ENCODE data around the gene ACSF2. TPM values are rescaled to one million over a fixed set of nuclear protein-coding genes. Genes with fewer than 3 reads are reported as not detected.
"Not testable (repeated sequence)": the region's sequence is repeated elsewhere in the genome, so short reads cannot be mapped to it uniquely, and the experiment has no call there.

Gene ACSF2
- total RNA-seq, 2 experiments from 2014 or later = 33.1 to 33.4 TPM

DNA sequence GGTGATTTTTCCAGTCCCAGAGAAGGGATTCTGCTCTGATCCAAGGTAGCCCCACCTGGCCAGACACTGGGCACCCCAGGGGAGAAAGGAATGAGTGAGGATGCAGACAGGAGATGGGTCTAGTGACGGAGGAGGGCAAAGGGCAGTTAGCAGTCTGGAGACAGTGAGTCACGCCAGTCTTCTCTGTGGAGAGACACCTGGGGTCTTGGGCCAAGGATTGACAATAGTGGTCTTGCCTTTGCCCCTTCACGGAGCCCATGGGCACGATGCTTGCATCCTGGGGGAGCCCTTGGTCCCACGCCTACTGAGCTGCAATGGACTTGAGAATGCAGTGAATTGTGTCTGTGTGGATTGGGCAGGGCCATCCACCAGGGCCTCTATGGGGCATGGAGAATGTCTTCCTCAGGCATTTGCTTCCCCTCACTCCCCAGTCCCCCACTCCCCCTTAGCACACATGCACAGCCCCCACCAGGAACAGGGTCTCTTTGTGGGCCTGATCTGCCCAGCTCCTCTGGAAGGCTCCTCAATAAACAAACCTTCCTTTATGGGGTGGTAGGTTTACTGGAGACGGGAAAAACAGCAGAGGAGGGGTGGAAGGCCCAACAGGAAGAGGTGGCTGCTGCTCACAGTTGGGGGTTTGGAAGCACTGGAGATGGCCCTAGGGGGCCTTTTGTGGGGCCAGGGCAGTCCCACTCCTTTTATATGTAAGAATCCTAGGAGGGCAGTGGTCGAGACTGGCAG lies 41.3 kb downstream of the ACSF2 start:
- Mint-ChIP-seq H3K27me3 (ENCODE audit: low read depth) (peaks cover 16% of the 10 kb centered on the region), H3K27ac (no peak overlapping the region), H3K4me1 (ENCODE audit: low read depth) (peaks cover 15% of the 10 kb centered on the region), H3K9me3 (ENCODE audit: insufficient read depth) (no peaks in the 10 kb centered on the region), H3K4me3 (no peak overlapping the region), H3K36me3 (ENCODE audit: low read depth) (peaks cover 2% of the 10 kb centered on the region)
- ATAC-seq = no peak
- no peak for DNase-seq
- ChIA-PET CTCF (interaction anchor here (1.0 kb wide), 1 partner anchor 62 kb away, joined by 3 read pairs; no protein-coding TSS in a partner anchor), POLR2A (no interaction called here)

DNA sequence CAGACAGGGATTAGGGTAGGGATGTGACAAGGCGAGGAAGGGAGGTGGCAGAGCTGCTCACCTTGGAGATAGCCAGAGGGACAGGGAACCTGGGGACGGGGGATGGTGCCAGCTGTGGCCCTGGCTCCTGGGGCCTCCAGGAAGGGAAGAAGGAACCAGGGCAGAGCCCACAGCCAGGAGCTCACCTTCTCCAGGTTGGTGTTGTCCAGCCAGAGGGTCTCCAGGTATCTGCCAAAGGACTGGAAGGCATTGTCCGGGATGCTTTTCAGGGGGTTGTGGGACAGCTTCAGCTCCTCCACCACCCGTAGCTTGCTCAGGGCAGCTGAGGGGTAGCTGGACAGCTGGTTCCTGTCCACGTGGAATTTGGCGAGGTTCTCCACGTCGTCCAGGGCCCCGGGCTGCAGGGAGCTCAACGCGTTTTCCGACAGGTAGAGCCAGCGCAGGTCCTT lies 41.9 kb downstream of the ACSF2 start:
- no peak overlapping the region for H3K4me3 Mint-ChIP-seq
- H3K9me3 Mint-ChIP-seq (ENCODE audit: insufficient read depth) = no peaks in the 10 kb centered on the region
- ChIA-PET POLR2A (no interaction called here), CTCF (interaction anchor here (1.0 kb wide), 1 partner anchor 63 kb away, joined by 3 read pairs; no protein-coding TSS in a partner anchor)
- H3K27me3 Mint-ChIP-seq (ENCODE audit: low read depth) = peaks cover 16% of the 10 kb centered on the region
- H3K4me1 Mint-ChIP-seq (ENCODE audit: low read depth) = peaks cover 15% of the 10 kb centered on the region
- peaks cover 4% of the 10 kb centered on the region for H3K36me3 Mint-ChIP-seq (ENCODE audit: low read depth)
- H3K27ac Mint-ChIP-seq = no peak overlapping the region
- DNase-seq = no peak
- ATAC-seq = no peak

DNA sequence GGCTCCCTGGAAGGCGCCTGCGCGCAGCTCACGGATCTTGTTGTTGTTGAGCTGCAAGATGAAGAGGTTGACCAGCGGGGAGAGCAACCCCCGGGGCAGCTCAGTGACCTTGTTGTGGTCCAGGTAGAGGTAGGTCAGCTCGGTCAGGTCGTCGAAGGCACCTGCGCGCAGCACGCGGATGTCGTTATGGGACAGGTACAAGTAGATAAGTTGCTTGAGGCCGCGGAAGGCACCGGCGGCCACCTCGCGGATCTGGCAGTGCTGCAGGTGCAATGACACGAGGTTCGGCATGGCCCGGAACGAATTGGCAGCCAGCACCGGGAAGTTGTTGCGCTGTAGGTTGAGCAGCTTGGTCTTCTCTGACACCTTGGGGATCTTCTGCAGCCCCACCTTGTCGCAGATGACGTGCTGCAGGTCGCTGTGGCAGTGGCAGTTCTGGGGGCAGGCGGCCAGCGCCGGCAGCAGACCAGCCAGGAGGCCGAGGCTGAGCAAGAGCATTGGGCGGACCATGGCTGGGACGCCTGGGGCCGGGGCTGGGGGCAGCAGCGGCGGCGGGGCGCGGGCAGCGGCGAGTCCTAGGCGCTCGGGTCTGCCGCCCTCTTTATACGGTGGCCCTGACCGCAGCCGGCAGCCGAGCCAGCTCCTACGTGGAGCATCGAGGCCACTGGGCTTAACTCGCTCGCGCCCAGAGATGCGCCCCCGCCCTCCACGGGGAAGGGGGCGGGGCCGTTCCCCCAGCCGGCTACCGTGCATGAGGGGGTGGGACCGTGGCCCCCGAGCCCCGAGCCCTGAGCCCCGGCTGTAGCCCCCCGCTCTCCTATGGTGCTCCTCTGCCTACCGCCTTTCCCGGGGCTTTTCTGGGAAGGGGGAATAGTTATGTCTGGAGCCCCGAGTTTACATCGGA lies 42.5 kb downstream of the ACSF2 start, which contains the start of gene CHAD:
Gene CHAD (minus strand): TSS at position 577 of the 904 bp plus-strand sequence. CDS start 67 bp downstream, at position 510.
- POLR2A ChIA-PET = no interaction called here
- H3K27me3 Mint-ChIP-seq (ENCODE audit: low read depth) = peaks cover 16% of the 10 kb centered on the region
- no peaks in the 10 kb centered on the region for H3K9me3 Mint-ChIP-seq (ENCODE audit: insufficient read depth)
- H3K27ac Mint-ChIP-seq = no peak within 1 kb of the TSS
- ATAC-seq (peak; percentile 35), DNase-seq (no peak)
- peaks cover 4% of the 10 kb centered on the region for H3K36me3 Mint-ChIP-seq (ENCODE audit: low read depth)
- peaks cover 15% of the 10 kb centered on the region for H3K4me1 Mint-ChIP-seq (ENCODE audit: low read depth)
- CTCF ChIA-PET = interaction anchor here (0.9 kb wide), 1 partner anchor 71 kb away, joined by 3 read pairs; the partner anchor contains the start of gene LRRC59
- H3K4me3 Mint-ChIP-seq = no peak within 1 kb of the TSS

DNA sequence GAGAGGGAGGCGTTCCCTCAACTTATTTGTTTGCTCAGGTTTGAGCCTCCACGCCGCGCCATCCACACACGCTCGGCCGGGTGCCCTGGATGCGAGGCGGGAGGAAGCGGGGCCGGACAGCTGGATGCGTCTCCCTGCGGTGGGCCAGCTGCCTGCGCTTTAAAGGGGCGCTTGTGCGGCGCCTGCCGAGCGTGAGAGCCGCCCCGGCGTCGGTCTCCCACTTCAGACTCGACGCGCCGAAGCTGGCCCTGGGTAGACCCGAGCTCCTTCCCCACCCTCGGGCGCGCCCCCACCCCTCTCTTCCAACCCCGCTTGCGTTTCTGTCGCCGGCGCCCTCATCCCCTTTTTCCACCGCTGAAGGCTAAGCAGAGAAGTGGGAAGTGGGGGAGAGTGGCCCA lies 43.2 kb downstream of the ACSF2 start:
- ATAC-seq (peak; percentile 26), DNase-seq (no peak)
- Mint-ChIP-seq H3K4me3 (no peak overlapping the region), H3K27me3 (ENCODE audit: low read depth) (peaks cover 16% of the 10 kb centered on the region), H3K4me1 (ENCODE audit: low read depth) (peaks cover 15% of the 10 kb centered on the region), H3K27ac (no peak overlapping the region), H3K9me3 (ENCODE audit: insufficient read depth) (no peaks in the 10 kb centered on the region), H3K36me3 (ENCODE audit: low read depth) (peaks cover 4% of the 10 kb centered on the region)
- ChIA-PET CTCF (interaction anchor here (0.9 kb wide), 1 partner anchor 72 kb away, joined by 3 read pairs; the partner anchor contains the start of gene LRRC59), POLR2A (no interaction called here)

DNA sequence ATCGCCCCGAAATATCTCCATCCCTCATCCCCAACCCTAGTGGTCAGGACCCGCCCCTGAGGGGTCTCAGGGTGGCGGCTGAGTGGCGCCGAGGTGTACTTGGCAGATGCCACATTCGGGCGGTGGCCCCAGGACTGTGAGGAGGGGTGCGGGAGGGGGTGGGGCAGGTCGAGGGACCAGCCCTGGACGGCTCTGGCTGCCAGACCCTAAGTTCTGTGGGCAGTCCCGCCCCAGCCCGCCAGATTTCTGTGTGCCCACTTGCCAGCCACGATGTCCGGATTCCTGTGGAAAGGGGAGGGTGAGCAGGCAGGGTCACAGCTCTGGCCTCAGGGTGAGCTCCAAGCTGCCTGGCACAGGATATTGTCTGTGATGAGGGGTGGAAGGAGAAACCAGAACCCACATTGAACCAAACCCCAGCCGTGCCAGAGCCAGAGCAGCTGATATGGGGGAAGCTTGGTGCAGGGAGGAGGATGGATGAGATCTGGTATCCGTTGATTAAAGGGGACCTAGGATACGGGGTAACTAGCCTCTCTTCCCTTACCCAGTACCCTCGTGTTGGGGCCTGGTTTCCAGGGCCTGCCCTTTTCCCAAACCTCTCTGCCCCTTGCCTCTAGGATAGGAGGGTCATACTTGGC lies 43.8 kb downstream of the ACSF2 start:
- Mint-ChIP-seq H3K36me3 (ENCODE audit: low read depth) (peaks cover 4% of the 10 kb centered on the region), H3K27ac (no peak overlapping the region), H3K4me1 (ENCODE audit: low read depth) (peaks cover 15% of the 10 kb centered on the region), H3K4me3 (no peak overlapping the region), H3K27me3 (ENCODE audit: low read depth) (peaks cover 16% of the 10 kb centered on the region), H3K9me3 (ENCODE audit: insufficient read depth) (no peaks in the 10 kb centered on the region)
- ATAC-seq (no peak), DNase-seq (no peak)
- ChIA-PET CTCF (interaction anchor here (0.9 to 1.6 kb wide), 3 partner anchors 10 to 72 kb away, joined by 3 to 6 read pairs (median 5); partner anchors contain the start of gene LRRC59), POLR2A (no interaction called here)

DNA sequence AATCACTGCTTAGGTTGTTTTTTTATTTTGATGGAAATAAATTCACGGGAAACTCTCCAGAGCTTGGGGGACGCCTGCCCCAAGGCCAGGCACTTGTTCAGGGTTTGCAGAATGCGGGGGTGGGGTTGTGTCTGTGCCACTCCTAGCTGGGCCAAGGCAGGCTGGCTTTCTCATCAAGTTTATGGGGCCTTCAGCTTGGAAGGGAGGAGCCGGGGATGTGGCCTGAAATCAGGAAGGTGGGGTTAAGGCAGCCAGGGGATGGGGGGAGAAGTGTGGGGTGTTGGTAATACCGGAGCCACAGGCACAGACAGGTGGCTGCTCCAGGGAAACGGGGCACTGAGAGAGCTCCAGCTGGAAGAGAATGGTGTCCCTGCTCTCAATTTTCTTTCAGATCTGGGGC lies 44.4 kb downstream of the ACSF2 start:
- CTCF ChIA-PET = interaction anchor here (0.5 to 2.3 kb wide), 4 partner anchors 9 to 595 kb away, joined by 3 to 7 read pairs (median 6); partner anchors contain the start of gene LRRC59
- H3K4me1 Mint-ChIP-seq (ENCODE audit: low read depth) = peaks cover 15% of the 10 kb centered on the region
- H3K27me3 Mint-ChIP-seq (ENCODE audit: low read depth) = peaks cover 16% of the 10 kb centered on the region
- no peak overlapping the region for H3K4me3 Mint-ChIP-seq
- H3K9me3 Mint-ChIP-seq (ENCODE audit: insufficient read depth) = no peaks in the 10 kb centered on the region
- DNase-seq (no peak), ATAC-seq (no peak)
- H3K27ac Mint-ChIP-seq = no peak overlapping the region
- peaks cover 4% of the 10 kb centered on the region for H3K36me3 Mint-ChIP-seq (ENCODE audit: low read depth)
- POLR2A ChIA-PET = no interaction called here

DNA sequence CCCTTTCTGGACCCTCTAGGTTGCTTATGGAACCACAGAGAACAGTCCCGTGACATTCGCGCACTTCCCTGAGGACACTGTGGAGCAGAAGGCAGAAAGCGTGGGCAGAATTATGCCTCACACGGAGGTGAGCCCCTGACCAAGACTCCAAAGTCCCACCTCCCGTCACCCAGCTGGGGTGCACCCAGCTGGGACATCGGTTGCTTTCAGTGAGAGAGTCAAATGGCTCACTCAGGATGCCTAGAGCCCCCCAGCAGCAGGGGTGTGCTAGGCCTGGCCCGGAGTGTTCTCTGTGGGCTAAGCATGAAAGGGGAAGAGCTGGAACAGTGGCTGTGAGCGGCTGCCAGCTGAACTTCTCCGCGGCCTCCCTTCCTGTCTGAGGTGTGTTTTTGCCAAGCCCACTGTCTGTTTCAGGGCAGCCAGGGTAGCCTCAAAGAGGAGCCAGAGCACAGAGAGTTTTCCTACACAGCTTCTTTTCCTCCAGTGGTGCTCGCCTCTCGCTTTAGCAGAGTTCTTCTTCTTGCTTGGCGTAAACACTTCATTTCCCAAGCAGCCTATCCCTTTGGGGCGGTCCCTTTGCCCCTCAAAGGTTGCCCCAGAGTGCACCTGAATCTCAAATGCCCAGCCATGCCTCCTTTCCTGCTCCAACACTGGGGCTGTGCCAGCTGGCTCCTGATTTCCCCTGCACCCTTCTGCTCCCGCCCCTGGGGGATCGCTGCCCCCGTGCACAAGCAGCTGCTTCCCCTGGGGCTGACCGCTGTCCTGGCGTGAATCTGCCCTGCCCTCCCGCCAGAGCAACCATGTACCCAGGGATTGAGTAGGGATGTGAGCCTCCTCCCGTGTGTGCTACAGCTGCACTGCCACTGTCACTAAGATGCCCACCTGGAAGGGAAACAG lies 45.2 kb downstream of the ACSF2 start:
- Mint-ChIP-seq H3K4me1 (ENCODE audit: low read depth) (peaks cover 15% of the 10 kb centered on the region), H3K4me3 (no peak overlapping the region), H3K9me3 (ENCODE audit: insufficient read depth) (no peaks in the 10 kb centered on the region), H3K36me3 (ENCODE audit: low read depth) (peaks cover 4% of the 10 kb centered on the region), H3K27me3 (ENCODE audit: low read depth) (peaks cover 17% of the 10 kb centered on the region), H3K27ac (no peak overlapping the region)
- POLR2A ChIA-PET = interaction anchor here (1.1 to 1.3 kb wide), 2 partner anchors 45 to 74 kb away, joined by 3 to 6 read pairs; partner anchors contain the start of genes ACSF2 and LRRC59
- peak; percentile 34 for ATAC-seq
- CTCF ChIA-PET = interaction anchor here (0.5 to 2.3 kb wide), 5 partner anchors 8 to 594 kb away, joined by 3 to 7 read pairs (median 5); partner anchors contain the start of gene LRRC59
- no peak for DNase-seq

DNA sequence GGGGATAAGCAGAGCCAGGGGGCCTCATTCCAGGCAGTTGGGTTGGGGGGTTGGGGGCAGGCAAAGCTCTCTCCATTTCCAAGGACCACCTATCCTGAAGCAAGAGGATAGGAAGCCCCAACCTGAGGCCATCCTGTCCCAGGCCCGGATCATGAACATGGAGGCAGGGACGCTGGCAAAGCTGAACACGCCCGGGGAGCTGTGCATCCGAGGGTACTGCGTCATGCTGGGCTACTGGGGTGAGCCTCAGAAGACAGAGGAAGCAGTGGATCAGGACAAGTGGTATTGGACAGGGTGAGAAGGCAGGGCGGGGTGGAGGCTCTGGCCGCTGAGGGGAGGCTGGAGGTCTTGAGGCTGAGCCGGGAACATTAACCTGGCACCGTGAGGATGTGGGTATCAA lies 46.3 kb downstream of the ACSF2 start:
- Mint-ChIP-seq H3K9me3 (ENCODE audit: insufficient read depth) (no peaks in the 10 kb centered on the region), H3K4me1 (ENCODE audit: low read depth) (peaks cover 15% of the 10 kb centered on the region), H3K36me3 (ENCODE audit: low read depth) (peaks cover 4% of the 10 kb centered on the region), H3K27ac (no peak overlapping the region), H3K4me3 (no peak overlapping the region), H3K27me3 (ENCODE audit: low read depth) (peaks cover 17% of the 10 kb centered on the region)
- ATAC-seq (no peak), DNase-seq (no peak)
- CTCF ChIA-PET = interaction anchor here (2.3 kb wide), 1 partner anchor 111 kb away, joined by 7 read pairs; no protein-coding TSS in a partner anchor
- POLR2A ChIA-PET = no interaction called here

DNA sequence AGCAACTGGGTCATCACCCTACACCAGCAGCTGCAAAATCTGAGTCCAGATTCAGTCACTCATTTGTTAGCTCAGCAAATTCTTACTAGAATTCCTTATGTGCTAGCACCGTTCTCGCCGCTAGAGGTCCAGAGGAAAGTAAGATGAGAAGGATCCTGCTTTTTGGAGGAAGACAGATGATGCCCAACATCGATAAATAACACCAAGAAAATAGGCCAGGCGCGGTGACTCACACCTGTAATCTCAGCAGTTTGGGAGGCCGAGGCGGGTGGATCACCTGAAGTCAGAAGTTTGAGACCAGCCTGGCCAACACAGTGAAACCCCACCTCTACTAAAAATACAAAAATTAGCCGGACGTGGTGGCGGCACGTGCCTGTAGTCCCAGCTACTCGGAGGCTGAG lies 46.7 kb downstream of the ACSF2 start:
- H3K9me3 Mint-ChIP-seq (ENCODE audit: insufficient read depth); H3K27ac Mint-ChIP-seq; DNase-seq; H3K4me3 Mint-ChIP-seq; ATAC-seq; H3K36me3 Mint-ChIP-seq (ENCODE audit: low read depth); POLR2A ChIA-PET: not testable (repeated sequence)
- peaks cover 13% of the 10 kb centered on the region for H3K27me3 Mint-ChIP-seq (ENCODE audit: low read depth)
- H3K4me1 Mint-ChIP-seq (ENCODE audit: low read depth) = peaks cover 15% of the 10 kb centered on the region
- CTCF ChIA-PET = interaction anchor here (2.9 kb wide), 1 partner anchor 75 kb away, joined by 11 read pairs; the partner anchor contains the start of gene LRRC59

DNA sequence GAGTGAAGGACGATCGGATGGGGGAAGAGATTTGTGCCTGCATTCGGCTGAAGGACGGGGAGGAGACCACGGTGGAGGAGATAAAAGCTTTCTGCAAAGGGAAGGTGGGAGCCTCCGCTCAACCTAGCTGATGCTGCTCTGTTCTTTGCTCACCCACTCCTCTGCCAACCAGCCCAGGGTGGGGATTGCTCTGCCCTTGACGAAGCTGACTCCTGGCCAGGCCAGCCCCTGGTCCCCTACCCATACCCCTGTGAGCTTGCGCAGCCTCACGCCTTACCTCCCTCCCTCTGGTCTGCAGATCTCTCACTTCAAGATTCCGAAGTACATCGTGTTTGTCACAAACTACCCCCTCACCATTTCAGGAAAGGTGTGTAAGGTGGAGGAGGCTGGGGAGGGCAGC lies 47.9 kb downstream of the ACSF2 start:
- Mint-ChIP-seq H3K4me3 (no peak overlapping the region), H3K27me3 (ENCODE audit: low read depth) (peaks cover 6% of the 10 kb centered on the region), H3K27ac (no peak overlapping the region), H3K4me1 (ENCODE audit: low read depth) (peaks cover 18% of the 10 kb centered on the region), H3K9me3 (ENCODE audit: insufficient read depth) (no peaks in the 10 kb centered on the region), H3K36me3 (ENCODE audit: low read depth) (peaks cover 7% of the 10 kb centered on the region)
- CTCF ChIA-PET = interaction anchor here (0.6 to 2.9 kb wide), 2 partner anchors 9 to 76 kb away, joined by 3 to 11 read pairs; partner anchors contain the start of gene LRRC59
- DNase-seq (no peak), ATAC-seq (no peak)
- POLR2A ChIA-PET = no interaction called here
